NB4 (cell line): ENCODE data around the gene CIT.

ENCODE experiments used
- DNase-seq: peaks from one replicate; pipeline ENCODE4 v3.0.0; 2010; ENCODE audit warnings: low read depth
- H3K4me3 ChIP-seq: one replicate; pipeline ENCODE4 v1.5.1; 2011; ENCODE audit warnings: mild to moderate bottlenecking, low read depth, low read length, moderate library complexity
- CTCF ChIP-seq: IDR thresholded peaks from one replicate; pipeline ENCODE4 v1.5.1; 2012; ENCODE audit warnings: low read depth, low read length
- MAX ChIP-seq: IDR thresholded peaks from 2 replicates; pipeline ENCODE4 v1.6.1; 2011; ENCODE audit warnings: low read depth, low read length
- MYC ChIP-seq: IDR thresholded peaks from 2 replicates; pipeline ENCODE4 v1.6.1; 2011; ENCODE audit warnings: low read depth, low read length
- POLR2A ChIP-seq: IDR thresholded peaks from 2 replicates; pipeline ENCODE4 v1.6.1; 2011; ENCODE audit warnings: mild to moderate bottlenecking; ENCODE audit not compliant: insufficient read length; ENCODE audit errors: extremely low read depth

The CIT gene

GRCh38 chr12:119687406-119687805 is 189.7 kb downstream of the CIT start:
- TF ChIP-seq MAX (no peak), MYC (no peak), CTCF (no peak)
- H3K4me3 ChIP-seq = no peak overlapping the region
- no peak for DNase-seq

DNA sequence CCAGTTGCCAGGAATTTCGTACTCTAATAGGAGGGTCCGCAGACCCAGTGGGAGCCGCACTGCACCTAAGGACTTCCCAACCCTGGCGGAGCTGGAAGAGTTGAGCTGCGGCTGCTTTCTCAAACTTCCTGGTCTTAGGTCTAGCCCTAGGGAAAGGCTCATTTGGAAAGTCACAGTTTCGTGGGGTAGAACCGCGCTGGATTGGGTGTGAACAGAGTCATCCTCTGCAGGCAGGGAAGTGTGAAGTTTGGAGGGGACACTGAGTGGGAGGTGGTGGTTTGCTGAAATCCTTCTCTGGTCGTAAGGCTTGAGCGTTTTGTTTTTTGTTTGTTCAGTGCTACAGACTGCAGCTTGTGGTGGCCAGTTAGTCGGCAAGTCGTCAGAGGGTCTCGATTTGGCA is 190.3 kb downstream of the CIT start:
- no peak for TF ChIP-seq MAX
- TF ChIP-seq MYC = no peak
- TF ChIP-seq CTCF = no peak
- TF ChIP-seq POLR2A = no peak
- no peak for DNase-seq
- H3K4me3 ChIP-seq = no peak overlapping the region

DNA sequence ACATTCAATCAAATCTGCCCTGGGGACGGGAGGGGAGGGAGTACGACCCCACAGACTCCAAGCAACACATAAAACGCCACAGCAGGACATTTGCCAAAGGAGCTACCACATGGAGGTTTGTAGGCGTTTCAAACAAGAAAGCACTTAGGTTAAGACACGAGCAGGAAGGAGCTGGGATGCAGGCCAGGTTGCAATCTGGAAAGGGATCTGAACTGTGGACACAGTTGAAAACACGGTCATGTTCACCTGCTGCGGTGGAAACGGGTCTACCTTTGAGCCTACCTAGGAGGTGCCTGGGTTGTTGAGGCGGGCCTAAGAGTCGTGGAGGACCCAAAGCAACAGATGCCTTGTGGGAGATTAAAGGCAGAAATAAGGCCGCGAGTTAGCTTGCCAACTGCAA is 190.8 kb downstream of the CIT start:
- no peak for DNase-seq
- TF ChIP-seq POLR2A (no peak), MYC (no peak), CTCF (no peak), MAX (no peak)
- no peak overlapping the region for H3K4me3 ChIP-seq

DNA sequence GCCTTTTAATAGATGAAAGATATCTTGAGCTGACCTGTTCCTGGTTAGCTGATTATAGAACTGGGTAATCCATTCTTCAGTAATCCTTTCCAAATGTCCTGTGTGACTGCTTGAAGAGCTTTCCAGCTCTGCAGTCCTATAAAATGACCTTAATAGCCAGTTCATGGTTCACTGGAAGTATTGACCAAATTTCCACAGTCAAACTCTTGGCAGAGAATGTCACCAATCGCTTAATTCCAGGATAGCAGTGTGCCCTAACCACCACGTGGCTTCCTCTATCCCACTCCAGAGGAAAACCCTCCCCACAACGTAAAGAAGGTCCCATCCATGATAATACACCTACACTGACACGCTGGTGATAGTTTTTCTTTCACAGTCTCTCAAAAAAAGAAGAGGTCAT is 191.7 kb downstream of the CIT start:
- H3K4me3 ChIP-seq = no peak overlapping the region
- no peak for DNase-seq
- TF ChIP-seq CTCF = no peak
- TF ChIP-seq MYC = no peak
- TF ChIP-seq POLR2A = no peak
- TF ChIP-seq MAX = no peak

- H3K4me3 ChIP-seq = no peak overlapping the region
- TF ChIP-seq MYC (no peak), MAX (no peak), CTCF (no peak)
- DNase-seq = no peak
Observed at GRCh38 chr12:119684711-119685369, 192.3 kb downstream of the CIT start.
